ENCODE data around the gene NDUFB11.
A peak's percentile ranks its signal among the peaks of the same experiment; 100 is the strongest.

NDUFB11 gene

GRCh38 chrX:47144626-47145394, at the start of gene NDUFB11, which contains the start of gene RBM10:
TSS of gene NDUFB11 (minus strand) at chrX:47144702. CDS start at chrX:47144679, 23 bp downstream.
TSS of gene RBM10 (plus strand) at chrX:47145221. CDS start at chrX:47147482, 2,261 bp downstream.
- TF ChIP-seq TCF4 (CRISPR knock-in tag; IDR thresholded peaks at IDR 0.05; ENCODE audit: borderline replicate concordance): no peak
- no peak for TF ChIP-seq ZNF8 (CRISPR knock-in tag; IDR thresholded peaks at IDR 0.05)
- TF ChIP-seq ZFP30 (CRISPR knock-in tag; IDR thresholded peaks at IDR 0.05): no peak
- no peak for TF ChIP-seq CSDC2 (CRISPR knock-in tag; IDR thresholded peaks at IDR 0.05)
- TF ChIP-seq TSHZ2 (CRISPR knock-in tag; IDR thresholded peaks at IDR 0.05): no peak
- TF ChIP-seq ZFP3 (CRISPR knock-in tag; IDR thresholded peaks at IDR 0.05): no peak
- no peak for TF ChIP-seq GLIS3 (CRISPR knock-in tag; IDR thresholded peaks at IDR 0.05)
- TF ChIP-seq BACH2 (CRISPR knock-in tag; IDR thresholded peaks at IDR 0.05; ENCODE audit: borderline replicate concordance): no peak
- no peak for TF ChIP-seq ZNF565 (CRISPR knock-in tag; conservative IDR thresholded peaks at IDR 0.05; ENCODE audit: low read depth)
- no peak for TF ChIP-seq ESRRG (CRISPR knock-in tag; IDR thresholded peaks at IDR 0.05)
- ATAC-seq: peak; percentile 98

- TF ChIP-seq TSHZ2 (CRISPR knock-in tag; IDR thresholded peaks at IDR 0.05) (0 out of 2 replicates have a peak, but pooled peaks have one; percentile 7), OSR1 (CRISPR knock-in tag; IDR thresholded peaks at IDR 0.05) (no peak)
- peak; percentile 87 for ATAC-seq
These were observed 49.1 kb upstream of the NDUFB11 start, which contains the start of gene UBA1 for GRCh38 chrX:47193475-47194193. TSS of gene UBA1 (plus strand) at chrX:47193829. CDS start at chrX:47198803, 4,974 bp downstream.

- no peak for ATAC-seq
- no peak for TF ChIP-seq ZC3H10 (CRISPR knock-in tag; IDR thresholded peaks at IDR 0.05)
- no peak for TF ChIP-seq ZNF565 (CRISPR knock-in tag; conservative IDR thresholded peaks at IDR 0.05; ENCODE audit: low read depth)
- TF ChIP-seq, protein P1, sequence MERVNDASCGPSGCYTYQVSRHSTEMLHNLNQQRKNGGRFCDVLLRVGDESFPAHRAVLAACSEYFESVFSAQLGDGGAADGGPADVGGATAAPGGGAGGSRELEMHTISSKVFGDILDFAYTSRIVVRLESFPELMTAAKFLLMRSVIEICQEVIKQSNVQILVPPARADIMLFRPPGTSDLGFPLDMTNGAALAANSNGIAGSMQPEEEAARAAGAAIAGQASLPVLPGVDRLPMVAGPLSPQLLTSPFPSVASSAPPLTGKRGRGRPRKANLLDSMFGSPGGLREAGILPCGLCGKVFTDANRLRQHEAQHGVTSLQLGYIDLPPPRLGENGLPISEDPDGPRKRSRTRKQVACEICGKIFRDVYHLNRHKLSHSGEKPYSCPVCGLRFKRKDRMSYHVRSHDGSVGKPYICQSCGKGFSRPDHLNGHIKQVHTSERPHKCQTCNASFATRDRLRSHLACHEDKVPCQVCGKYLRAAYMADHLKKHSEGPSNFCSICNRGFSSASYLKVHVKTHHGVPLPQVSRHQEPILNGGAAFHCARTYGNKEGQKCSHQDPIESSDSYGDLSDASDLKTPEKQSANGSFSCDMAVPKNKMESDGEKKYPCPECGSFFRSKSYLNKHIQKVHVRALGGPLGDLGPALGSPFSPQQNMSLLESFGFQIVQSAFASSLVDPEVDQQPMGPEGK (CRISPR knock-in tag; IDR thresholded peaks at IDR 0.05; ENCODE audit: borderline replicate concordance): no peak
- no peak for TF ChIP-seq TSHZ2 (CRISPR knock-in tag; IDR thresholded peaks at IDR 0.05)
- TF ChIP-seq CSDC2 (CRISPR knock-in tag; IDR thresholded peaks at IDR 0.05): no peak
- TF ChIP-seq ESRRG (CRISPR knock-in tag; IDR thresholded peaks at IDR 0.05): no peak
- no peak for TF ChIP-seq ZNF70 (CRISPR knock-in tag; IDR thresholded peaks at IDR 0.05)
- no peak for TF ChIP-seq ZFP30 (CRISPR knock-in tag; IDR thresholded peaks at IDR 0.05)
- TF ChIP-seq ZFP3 (CRISPR knock-in tag; IDR thresholded peaks at IDR 0.05): no peak
- no peak for TF ChIP-seq ZNF8 (CRISPR knock-in tag; IDR thresholded peaks at IDR 0.05)
- TF ChIP-seq ISL1 (CRISPR knock-in tag; IDR thresholded peaks at IDR 0.05): no peak
- no peak for TF ChIP-seq ARNTL (CRISPR knock-in tag; IDR thresholded peaks at IDR 0.05; ENCODE audit: borderline replicate concordance, low read depth)
- no peak for TF ChIP-seq CREB5 (CRISPR knock-in tag; IDR thresholded peaks at IDR 0.05; ENCODE audit: low read depth)
- TF ChIP-seq TCF4 (CRISPR knock-in tag; IDR thresholded peaks at IDR 0.05; ENCODE audit: borderline replicate concordance): no peak
- TF ChIP-seq RARB (CRISPR knock-in tag; IDR thresholded peaks at IDR 0.05): no peak
These were observed 47.4 kb upstream of the NDUFB11 start for GRCh38 chrX:47191806-47192401.

Data from SK-N-SH treated with all-trans-retinoic acid at 6 μM for 48 hours (cell line).